Ascending aorta (tissue), 2 donors: ENCODE data around the gene NOTCH3. TPM values are rescaled to one million over a fixed set of nuclear protein-coding genes. Genes with fewer than 3 reads are reported as not detected.

Source experiments
- DNase-seq, 2 donors: peaks; one replicate each; pipeline ENCODE4 v3.0.0-alpha.2; 2019; ENCODE audit warnings: low spot score in 2 of 2
- H3K27ac ChIP-seq, 2 donors: fragments of 200-600 bp; sonication (generic); one replicate each; pipeline ENCODE4 v1.5.1; 2016 to 2017; ENCODE audit warnings: mild to moderate bottlenecking in 1 of 2
- H3K27me3 ChIP-seq: fragments of 200-600 bp; sonication (generic); one replicate; pipeline ENCODE4 v1.5.1; 2017
- H3K36me3 ChIP-seq, 2 donors: fragments of 200-600 bp; sonication (generic); one replicate each; pipeline ENCODE4 v1.5.1; 2016
- H3K4me1 ChIP-seq, 2 donors: fragments of 200-600 bp; sonication (generic); one replicate each; pipeline ENCODE4 v1.5.1; 2016 to 2017; ENCODE audit warnings: mild to moderate bottlenecking in 1 of 2
- H3K4me3 ChIP-seq, 2 donors: fragments of 200-600 bp; sonication (generic); one replicate each; pipeline ENCODE4 v1.5.1; 2016 to 2017; ENCODE audit warnings: mild to moderate bottlenecking in 1 of 2
- H3K9me3 ChIP-seq, 2 donors: fragments of 200-600 bp; sonication (generic); one replicate each; pipeline ENCODE4 v1.5.1; 2016
- CTCF ChIP-seq, 3 experiments: fragments of 200-600 bp in 2 of 3; fragments of 450-650 bp in 1 of 3; sonication (generic) in 2 of 3; IDR thresholded peaks; one replicate each; pipeline ENCODE4 v1.5.1; 2016 to 2019; ENCODE audit warnings: antibody characterized with exemption in 3 of 3, mild to moderate bottlenecking in 1 of 3, moderate library complexity in 1 of 3
- intact Hi-C: fragments of 100-400 bp; cut with DNase I; formaldehyde crosslinking; loops from one replicate; pipeline ENCODE4 v1.15.1; 2023
- total RNA-seq: library from RNA; depleted of rRNA; stranded (reverse); fragments of >200 nt; gene quantifications from one replicate; pipeline ENCODE4 v1.1.0, GENCODE V29; 2016

NOTCH3 gene
- total RNA-seq, 1 donor from 2014 or later = 524 TPM

- no peak for DNase-seq
- TF ChIP-seq CTCF (IDR thresholded peaks at IDR 0.05) = no peak
- Histone ChIP-seq H3K27me3 (no peaks in the 10 kb centered on the region), H3K4me3 (no peak overlapping the region), H3K36me3 (peaks cover 76 to 91% of the 10 kb centered on the region in 2 donors), H3K9me3 (no peaks in the 10 kb centered on the region), H3K27ac (no peak overlapping the region), H3K4me1 (no peaks in the 10 kb centered on the region)
- intact Hi-C loops = no loop called here
Observed at GRCh38 chr19:15116856-15117255, 83.9 kb downstream of the NOTCH3 start.

DNA sequence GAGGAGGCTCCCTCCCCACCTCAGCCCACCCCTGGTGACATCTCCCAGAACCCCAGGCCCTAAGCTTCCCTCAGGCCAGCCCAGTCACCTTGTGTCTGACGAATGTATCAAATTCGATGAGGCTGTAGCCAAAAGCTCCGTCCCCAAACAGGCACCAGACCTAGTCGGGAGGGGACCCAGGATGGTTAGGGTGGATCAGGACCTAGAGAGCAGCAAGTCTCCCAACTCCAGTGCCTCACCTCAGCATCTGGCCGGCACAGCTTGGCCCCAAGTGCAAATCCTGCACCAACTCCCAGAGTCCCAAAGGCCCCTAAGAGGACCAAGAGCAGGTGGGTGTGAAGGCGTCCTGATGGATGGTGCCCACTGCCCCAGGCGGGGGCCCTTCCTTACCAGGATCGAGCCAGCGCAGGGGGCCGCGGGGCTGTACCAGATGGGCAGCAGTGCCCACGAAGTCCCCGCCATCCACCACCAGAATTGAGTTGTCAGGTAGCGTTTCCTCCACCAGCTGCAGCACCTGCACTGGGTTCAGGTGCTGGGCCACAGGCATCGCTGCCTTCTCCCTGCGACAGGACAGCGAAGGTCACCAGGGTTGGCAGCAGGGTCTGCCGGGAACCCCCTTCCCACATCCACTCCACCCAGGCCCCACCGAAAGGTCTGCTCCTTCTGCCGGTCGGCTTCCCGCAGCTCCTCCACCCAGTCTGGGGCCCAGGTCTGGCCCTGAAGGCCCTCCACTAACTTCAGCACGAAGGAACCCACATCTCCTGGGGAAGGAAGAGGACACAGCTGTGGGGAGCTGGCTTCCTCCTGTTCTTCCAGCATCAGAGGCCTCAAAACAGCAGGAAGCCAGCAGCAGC is 84.8 kb downstream of the NOTCH3 start:
- TF ChIP-seq CTCF (IDR thresholded peaks at IDR 0.05) = no peak
- intact Hi-C loops = no loop called here
- H3K27me3 ChIP-seq = no peaks in the 10 kb centered on the region
- peaks cover 78 to 94% of the 10 kb centered on the region in 2 donors for H3K36me3 ChIP-seq
- no peak overlapping the region for H3K4me3 ChIP-seq
- H3K27ac ChIP-seq = peak overlapping the region; percentile 14 to 63
- no peaks in the 10 kb centered on the region for H3K9me3 ChIP-seq
- no peak for DNase-seq
- no peaks in the 10 kb centered on the region for H3K4me1 ChIP-seq

- peak overlapping the region; percentile 14 to 63 for H3K27ac ChIP-seq
- TF ChIP-seq CTCF (IDR thresholded peaks at IDR 0.05) = no peak
Observed at GRCh38 chr19:15115080-15115479, 85.7 kb downstream of the NOTCH3 start.

GRCh38 chr19:15114153-15114540 is 86.6 kb downstream of the NOTCH3 start:
- Histone ChIP-seq H3K4me1 (peaks cover 0 to 2% of the 10 kb centered on the region in 2 donors), H3K36me3 (peaks cover 74 to 94% of the 10 kb centered on the region in 2 donors), H3K9me3 (no peaks in the 10 kb centered on the region), H3K27me3 (no peaks in the 10 kb centered on the region), H3K27ac (peak overlapping the region; percentile 63 to 67), H3K4me3 (no peak overlapping the region)
- intact Hi-C loops = no loop called here
- DNase-seq = peak; percentile 30 to 87
- no peak for TF ChIP-seq CTCF (IDR thresholded peaks at IDR 0.05)

More at GRCh38 chr19:15115080-15115479, 85.7 kb downstream of the NOTCH3 start:
- no peak for DNase-seq
- Histone ChIP-seq H3K27me3 (no peaks in the 10 kb centered on the region), H3K9me3 (no peaks in the 10 kb centered on the region), H3K36me3 (peaks cover 75 to 94% of the 10 kb centered on the region in 2 donors), H3K4me1 (no peaks in the 10 kb centered on the region), H3K4me3 (no peak overlapping the region)
- intact Hi-C loops = no loop called here

GRCh38 chr19:15113245-15114152 is 87.3 kb downstream of the NOTCH3 start:
- H3K9me3 ChIP-seq = no peaks in the 10 kb centered on the region
- intact Hi-C loops = no loop called here
- H3K36me3 ChIP-seq = peaks cover 68 to 90% of the 10 kb centered on the region in 2 donors
- H3K4me3 ChIP-seq = no peak overlapping the region
- TF ChIP-seq CTCF (IDR thresholded peaks at IDR 0.05) = no peak
- H3K27ac ChIP-seq = peak overlapping the region; percentile 63 to 67
- no peaks in the 10 kb centered on the region for H3K27me3 ChIP-seq
- H3K4me1 ChIP-seq = peaks cover 2 to 5% of the 10 kb centered on the region in 2 donors
- no peak for DNase-seq
